Measurements from ENCODE around the gene PCCB.
"Not testable (repeated sequence)": the region's sequence is repeated elsewhere in the genome, so short reads cannot be mapped to it uniquely, and the experiment has no call there.

The PCCB gene

DNA sequence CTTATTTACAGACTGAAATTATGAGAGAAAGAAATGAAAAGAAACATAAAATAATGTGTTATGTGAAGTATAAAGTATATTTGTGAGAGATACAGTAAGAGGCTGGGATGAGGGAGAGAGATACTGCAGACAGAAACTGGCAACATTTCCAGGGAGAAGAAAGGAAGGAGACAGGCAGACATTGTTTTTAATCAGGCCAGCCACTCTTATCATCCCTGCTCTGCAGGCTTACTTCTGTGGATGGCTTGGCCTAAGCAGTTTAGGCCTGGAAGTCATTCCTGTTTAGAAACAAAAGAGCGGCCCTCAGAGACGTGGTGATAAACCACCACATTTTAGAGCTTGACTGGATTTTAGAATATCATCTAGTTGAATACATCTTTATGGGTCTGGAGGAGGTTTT is 12.4 kb downstream of the PCCB start:
- DNase-seq (ENCODE audit: low read depth, low spot score), result no peak

DNA sequence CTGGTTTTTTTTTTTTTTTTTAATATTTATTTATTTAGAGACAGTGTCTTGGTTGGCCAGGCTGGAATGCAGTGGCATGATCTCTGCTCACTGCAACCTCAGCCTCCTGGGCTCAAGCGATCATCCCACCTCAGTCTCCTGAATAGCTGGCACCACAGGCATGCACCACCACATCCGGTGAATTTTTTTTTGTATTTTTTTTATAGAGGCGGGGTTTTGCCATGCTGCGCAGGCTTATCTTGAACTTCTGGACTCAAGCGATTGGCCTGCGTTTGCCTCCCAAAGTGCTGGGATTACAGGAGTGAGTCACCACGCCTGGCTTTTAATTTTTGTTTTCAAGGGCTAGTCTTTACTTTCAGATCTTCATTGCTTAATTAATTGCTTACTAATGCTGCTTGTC is 13.1 kb downstream of the PCCB start:
- no peak for DNase-seq (ENCODE audit: low read depth, low spot score)

DNA sequence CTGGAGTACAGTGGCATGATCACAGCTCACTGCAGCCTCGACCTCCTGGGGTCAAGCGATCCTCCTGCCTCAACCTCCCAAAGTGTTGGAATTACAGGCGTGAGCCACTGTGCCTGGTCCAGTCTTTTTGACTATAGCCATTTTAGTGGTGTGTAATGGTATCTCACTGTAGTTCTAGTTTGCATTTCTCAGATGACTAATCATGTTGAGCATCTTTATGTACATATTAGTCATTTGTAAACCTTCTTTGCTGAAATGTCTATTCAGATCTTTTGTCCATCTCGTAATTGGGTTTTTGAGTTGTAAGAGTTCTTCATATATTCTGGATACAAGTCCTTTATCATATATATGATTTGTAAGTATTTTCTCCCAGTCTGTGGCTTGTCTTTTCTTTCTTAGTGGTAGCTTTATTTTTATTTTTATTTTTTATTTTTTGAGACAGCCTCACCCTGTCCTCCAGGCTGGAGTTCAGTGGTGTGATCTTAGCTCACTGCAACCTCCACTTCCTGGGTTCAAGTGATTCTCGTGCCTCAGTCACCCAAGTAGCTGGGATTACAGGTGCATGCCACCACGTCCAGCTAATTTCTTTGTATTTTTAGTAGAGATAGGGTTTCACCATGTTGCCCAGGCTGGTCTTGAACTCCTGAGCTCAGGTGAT is 16.5 kb downstream of the PCCB start:
- DNase-seq (ENCODE audit: low read depth, low spot score), result not testable (repeated sequence)

DNA sequence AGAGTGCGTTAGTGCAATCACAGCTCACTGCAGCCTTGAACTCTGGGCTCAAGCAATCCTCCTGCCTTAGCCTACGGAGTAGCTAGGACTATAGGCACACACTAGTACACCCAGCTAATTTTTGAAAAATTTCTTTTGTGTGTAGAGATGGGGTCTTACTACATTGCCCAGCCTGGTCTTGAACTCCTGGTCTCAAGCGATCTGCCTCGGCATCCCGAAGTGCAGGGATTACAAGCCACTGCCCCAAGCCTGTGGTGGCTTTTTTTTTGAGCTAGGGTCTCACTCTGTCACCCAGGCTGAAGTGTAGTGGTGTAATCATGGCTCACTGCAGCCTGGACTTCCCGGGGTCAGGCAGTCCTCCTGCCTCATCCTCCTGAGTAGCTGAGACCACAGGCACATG is 17.1 kb downstream of the PCCB start:
- no peak for DNase-seq (ENCODE audit: low read depth, low spot score)

DNA sequence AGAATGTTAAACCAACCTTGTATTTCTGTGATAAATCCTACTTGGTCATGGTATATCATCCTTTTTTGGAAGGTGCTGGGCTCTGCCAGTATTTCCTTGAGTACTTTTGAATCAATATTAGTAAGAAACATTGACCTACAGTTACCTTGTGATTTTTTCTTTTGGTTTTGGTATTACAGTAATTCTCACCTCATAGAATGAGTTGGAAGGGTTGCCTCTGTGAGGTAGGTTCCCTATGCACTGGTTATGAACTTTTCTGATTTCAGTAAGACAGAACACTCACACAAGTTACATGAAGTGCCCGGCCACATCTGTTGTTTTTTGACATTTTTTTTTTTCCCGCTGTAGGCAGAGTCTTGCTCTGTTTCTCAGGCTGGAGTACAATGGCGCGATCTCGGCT is 20.0 kb downstream of the PCCB start:
- no peak for DNase-seq (ENCODE audit: low read depth, low spot score)

DNA sequence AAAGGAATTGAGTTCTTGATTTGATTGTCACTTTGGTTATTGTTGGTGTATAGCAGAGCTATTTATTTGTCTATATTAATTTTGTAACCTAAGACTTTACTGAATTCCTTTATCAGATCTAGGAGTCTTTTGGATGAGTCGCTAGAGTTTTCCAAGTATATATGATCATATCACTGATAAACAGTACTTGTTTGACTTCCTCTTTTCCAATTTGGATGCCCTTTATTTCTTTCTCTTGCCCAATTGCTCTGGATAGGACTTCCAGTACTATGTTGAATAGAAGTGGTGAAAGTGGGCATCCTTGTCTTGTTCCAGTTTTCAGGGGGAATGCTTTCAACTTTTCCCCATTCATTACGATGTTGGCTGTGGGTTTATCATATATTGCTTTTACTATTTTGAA is 21.5 kb downstream of the PCCB start:
- DNase-seq (ENCODE audit: low read depth, low spot score), result not testable (repeated sequence)

DNA sequence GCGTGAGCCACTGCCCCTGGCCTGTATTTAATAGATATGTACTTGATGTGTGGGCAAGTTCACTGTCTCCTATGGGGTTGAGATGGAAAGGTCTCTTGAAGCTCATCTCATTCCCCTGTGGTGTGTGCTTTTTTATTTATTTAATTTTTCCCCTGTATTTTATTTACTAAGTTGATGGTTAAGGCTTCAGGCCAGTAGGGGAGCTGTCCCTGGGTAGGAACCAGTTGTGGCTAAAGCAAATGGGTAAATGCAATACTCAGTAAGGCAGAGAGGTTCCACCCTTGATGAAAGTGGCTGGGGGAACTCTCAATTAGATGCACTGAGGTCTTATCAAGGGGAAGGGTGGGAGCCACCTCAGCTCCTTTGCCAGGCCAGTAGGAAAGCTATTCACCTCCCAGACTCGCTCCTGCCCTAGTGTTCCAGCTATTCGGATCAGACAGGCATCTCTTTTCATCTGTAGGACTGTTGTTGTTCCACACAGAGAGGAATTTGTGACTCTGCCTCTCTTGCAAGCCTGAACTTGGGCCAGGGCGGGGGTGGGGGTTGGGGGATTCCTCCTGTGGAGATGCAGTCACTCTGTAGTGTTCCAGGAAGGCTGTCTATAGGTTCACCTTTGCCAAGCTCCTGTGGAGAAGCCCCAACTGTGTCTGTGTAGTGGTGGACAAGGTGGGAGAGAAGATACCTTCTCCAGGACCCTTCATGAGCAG is 26.1 kb downstream of the PCCB start:
- no peak for DNase-seq (ENCODE audit: low read depth, low spot score)

DNA sequence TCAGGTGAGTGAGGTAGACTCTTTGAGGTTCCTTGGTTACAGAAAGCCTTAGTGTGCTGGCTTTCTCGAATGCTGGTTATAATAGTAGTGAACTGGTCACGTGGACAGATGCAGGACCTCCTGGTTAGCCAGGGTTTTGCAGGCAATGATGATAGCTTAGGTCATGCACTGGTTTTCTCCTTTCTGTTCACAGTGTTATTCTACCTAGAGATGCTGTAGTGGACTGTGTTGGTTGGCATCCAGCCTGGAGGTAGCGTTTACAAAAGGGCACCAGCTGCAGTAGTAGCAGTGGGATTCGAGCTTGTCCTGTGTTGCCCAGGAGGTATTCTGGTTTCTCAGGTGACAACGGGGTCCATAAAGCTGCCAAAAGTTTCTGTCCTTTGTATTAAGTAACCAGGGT is 27.0 kb downstream of the PCCB start:
- DNase-seq (ENCODE audit: low read depth, low spot score), result no peak

DNA sequence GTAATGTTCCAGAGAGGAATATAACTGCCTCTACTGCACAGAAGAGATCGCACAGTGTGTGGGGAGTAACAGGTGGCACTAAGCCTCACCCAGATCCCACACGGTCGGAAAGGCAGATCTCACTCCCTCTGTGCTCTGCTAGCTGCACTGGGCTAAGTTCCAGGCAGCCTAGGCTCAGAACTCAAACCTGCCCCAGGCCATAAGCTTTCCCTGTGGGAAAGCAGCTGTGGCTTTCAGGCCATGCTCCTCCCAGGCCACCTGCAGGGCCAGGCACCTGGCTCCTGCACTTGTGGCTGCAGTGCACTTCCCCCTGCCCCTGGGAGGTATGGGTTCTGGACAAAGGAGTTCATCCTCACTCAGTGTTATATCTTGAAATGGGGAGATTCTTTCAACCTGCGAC is 27.5 kb downstream of the PCCB start:
- no peak for DNase-seq (ENCODE audit: low read depth, low spot score)

DNA sequence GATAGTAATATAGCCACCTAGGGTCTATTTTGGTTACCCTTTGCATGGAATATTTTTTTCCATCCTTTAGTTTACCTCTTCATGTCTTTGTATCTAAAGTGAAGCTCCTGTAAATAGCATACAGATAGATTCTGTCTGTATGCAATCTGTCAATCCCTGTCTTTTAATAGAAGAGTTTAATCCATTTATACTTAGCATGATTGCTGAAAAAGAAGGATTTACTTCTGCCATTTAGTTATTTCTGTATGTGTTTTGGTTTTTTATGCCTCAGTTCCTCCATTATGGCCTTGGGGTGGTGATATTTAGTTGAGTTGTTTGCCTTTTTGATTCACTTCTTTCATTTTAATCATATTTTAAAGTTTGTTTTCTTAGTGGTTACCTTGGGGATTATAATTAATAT is 29.0 kb downstream of the PCCB start:
- no peak for DNase-seq (ENCODE audit: low read depth, low spot score)

DNA sequence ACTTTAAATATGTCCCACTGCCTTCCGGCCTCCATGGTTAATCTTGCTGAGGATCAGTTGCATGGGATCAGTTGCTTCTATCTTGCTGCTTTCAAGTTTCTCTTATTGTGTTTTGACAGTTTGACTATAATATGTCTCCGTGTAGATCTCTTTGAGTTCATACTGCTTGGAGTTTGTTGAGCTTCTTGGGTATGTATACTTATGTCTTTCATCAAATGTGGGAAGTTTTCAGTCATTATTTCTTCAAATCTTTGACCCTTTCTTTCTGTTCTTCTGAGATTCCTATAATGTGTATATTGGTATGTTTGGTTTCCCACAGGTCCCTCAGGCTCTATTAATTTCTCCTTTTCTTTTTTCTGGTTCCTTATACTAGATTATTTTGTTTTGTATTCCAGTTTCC is 30.8 kb downstream of the PCCB start:
- no peak for DNase-seq (ENCODE audit: low read depth, low spot score)

DNA sequence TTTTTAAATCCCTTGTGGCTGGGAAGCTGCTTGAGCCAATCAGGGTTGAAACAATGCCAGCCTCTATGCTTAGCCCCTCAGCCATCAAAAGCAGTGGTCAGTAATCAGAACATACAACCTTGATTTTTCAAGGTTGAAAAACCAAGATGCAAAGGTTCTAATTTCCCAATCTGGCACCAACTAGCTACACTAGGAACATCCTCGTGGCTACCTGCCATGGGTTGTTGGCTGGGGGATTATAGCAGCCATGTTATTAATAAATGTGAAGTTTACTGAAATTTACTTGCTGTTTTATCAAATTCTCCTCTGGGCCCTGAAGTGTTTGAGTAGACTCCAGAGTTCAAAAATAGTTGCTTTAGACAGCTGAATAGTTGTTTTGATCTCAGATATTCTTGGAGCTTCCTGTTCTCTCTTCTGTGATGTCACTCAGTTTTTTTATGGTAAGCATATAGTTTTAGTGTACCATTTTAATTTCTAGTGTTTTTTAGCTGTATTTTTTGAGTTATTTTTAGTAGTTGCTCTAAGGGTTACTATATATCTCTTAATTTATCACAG is 31.9 kb downstream of the PCCB start:
- no peak for DNase-seq (ENCODE audit: low read depth, low spot score)

DNA sequence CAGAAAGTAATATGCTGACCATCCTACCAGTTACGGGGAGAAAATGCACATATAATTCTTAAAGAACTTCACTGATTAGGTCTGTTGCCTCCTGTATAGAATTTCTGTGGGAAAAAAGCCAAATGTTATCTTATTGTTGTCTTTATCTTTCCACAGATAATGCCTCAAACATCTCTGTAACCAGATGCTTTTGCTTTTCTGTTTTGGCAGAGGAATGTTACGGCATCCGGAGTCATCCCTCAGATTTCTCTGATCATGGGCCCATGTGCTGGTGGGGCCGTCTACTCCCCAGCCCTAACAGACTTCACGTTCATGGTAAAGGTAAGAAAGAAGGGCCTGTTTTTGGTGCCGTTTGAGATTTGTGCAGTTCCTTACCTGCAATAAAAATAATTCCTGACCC is 33.5 kb downstream of the PCCB start:
- DNase-seq (ENCODE audit: low read depth, low spot score), result no peak

DNA sequence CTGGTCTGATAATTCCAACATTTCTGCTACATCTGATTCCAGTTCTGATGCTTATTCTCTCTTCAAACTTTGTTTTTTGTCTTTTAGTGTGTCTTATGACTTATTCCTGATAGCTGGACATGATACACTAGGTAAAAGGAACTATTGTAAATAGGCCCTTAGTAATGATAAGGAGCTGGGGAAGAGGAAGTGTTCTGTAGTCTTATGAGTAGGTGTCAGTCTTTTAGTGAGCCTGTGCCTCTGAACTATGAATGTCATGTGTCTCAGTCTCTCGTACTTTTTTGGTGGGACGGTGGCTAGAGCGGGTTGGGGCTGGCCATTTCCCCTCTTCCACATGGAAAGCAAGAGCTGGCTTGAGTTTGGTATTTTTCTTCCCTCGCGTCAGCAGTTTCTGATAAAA is 41.2 kb downstream of the PCCB start:
- DNase-seq (ENCODE audit: low read depth, low spot score), result no peak

DNA sequence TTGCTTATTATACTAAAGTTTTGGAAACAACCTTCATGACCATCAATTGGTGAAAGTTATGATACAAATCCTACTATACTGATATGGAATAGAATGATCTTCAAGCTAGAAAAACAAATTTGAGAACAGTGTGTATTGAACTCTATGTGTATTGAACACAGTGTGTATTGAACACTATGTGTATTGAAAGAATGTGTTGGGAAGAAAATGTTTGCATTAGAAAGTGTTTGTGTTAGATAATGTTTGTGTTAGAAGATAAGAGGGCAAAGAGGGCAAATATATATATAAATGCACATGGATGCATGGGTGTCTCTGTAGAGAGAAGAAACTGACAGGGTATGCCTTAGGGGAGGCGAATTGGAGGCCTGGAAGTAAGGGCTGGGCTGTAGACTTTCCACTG is 42.4 kb downstream of the PCCB start:
- no peak for DNase-seq (ENCODE audit: low read depth, low spot score)

DNA sequence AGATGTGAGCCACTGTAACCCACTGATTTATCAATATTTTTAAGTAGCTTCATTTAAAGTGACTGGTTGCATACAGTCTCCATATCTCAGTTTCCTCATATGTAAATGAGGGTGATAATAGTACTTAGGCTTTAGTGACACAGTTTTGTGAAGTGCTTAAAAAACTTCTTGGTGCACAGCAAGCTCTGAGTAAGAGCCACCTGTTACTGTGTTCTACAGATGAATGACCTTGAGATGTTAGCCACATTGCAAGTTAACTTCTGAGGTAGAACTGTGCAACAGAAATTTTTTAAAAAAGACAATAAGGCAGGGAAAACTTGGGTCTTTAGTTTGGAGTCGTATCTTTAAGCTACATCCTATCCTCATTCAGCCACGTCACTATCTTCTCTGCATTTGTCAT is 43.1 kb downstream of the PCCB start:
- DNase-seq (ENCODE audit: low read depth, low spot score), result no peak

DNA sequence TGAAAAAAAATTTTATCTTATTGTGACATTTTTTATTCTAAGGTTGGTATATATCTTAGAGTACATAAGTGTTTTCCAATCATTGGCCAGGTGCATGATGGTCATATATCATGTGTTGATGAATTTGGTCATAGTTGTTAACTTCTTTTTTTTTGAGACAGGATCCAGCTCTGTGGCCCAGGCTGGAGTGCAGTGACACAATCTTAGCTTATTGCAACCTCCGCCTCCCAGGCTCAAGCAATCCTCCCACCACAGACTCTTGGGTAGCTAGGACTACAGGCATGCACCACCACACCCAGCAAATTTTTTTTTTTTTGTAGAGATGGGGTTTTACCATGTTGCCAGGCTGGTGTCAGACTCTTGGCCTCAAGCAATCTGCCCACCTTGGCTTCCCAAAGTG is 44.0 kb downstream of the PCCB start:
- no peak for DNase-seq (ENCODE audit: low read depth, low spot score)

DNA sequence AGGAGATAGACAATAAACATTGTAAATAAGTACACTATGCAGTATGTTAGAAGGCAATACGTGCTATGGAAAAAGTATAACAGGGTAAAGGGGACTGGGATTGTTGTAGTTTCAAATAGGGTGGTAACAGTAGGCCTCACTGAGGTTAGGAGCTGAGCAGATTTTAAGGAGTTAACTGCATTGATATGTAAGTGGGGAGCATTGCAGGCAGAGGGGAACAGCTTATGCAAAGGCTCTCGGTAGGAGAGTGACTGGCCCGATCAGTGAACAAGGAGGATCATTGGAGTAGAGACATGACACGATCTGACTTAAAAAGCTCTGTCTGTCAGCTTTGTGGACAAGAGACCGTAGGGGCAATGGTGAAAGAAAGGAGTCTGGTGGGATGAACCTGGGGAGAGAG is 46.8 kb downstream of the PCCB start:
- no peak for DNase-seq (ENCODE audit: low read depth, low spot score)

DNA sequence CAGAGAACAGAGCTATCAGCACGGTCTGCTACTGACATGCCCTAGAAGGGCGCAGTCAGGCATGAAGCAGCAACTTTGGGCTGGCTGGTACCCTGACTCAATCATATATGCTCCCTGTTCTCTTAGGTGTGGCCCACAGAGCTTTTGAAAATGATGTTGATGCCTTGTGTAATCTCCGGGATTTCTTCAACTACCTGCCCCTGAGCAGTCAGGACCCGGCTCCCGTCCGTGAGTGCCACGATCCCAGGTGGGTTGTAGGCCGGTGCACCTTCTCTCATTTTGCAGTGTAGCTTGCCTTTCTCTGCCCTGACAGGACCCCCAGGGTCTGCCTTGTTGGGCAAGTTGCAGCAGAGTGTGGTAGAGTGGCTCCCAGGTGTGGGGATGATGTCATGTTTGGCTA is 47.7 kb downstream of the PCCB start:
- DNase-seq (ENCODE audit: low read depth, low spot score), result no peak

DNA sequence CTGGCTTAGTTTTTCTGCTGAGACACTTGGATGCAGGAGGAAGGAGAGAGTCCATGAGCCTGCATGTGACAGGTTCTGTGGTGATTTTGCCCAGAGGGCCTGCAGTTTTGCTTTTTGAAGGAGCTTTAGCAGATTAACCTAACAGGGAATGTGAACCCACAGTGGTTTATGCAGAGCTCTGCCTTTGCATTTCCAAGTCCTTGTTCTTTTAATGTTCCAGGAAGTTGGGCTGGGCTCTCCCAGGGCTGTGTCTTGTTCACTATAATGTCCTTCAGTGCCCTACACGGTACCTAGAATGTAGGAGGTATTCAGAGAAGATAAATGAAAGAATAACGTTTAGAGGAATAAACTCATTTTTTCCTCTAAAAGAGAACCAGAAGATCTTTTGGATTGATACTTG is 50.3 kb downstream of the PCCB start:
- no peak for DNase-seq (ENCODE audit: low read depth, low spot score)

DNA sequence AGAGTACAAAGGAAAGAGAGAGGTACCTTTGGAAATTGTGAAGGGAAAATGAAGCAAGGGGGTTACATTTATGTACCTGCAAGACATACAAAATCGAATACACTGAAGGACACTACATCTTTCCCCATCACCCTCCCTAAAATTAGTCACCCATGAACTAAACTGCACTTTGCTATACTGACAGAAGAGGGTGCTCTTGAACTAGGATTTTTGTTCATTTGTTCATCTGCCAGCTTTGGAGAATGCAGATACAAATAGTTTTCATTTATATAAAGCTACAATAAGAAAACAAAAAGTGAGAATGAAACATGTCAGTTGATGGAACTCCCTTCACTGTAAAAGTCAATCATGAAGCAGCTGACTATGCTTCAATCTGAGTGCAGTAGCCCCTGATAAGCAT is 55.7 kb downstream of the PCCB start:
- peak; percentile 15 for DNase-seq (ENCODE audit: low read depth, low spot score)

DNA sequence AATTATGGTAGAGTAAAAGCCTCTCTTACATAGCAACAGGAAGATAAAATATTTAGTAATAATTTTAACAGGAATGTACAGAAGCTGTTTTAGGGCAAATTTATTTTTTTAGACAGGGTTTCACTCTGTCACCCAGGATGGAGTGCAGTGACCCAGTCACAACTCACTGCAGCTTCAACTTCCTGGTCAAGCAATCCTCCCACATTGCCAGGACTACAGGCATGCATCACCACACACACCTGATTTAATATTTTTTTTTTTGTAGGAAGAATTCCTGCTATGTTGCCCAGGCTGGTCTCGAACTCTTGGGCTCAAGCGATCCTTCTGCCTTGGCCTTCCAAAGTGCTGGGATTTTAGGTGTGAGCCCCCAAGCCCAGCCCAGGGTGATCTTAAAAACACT is 61.1 kb downstream of the PCCB start:
- DNase-seq (ENCODE audit: low read depth, low spot score), result no peak

DNA sequence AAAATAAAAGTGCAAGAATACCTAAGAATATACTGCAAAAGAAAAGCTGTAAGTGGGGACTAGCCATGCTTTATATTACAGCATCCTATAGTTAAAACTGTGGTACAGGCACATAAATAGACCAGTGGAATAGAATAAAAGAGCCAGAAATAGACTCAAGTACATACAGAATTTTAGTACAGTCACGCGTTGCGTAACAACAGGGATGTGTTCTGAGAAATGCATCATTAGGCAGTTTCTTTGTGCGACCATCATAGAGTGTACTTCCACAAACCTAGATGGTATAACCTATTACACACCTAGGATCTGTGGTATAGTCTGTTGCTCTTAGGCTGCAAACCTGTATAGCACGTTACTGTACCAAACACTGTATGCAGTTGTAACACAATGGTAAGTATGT is 61.8 kb downstream of the PCCB start:
- no peak for DNase-seq (ENCODE audit: low read depth, low spot score)

DNA sequence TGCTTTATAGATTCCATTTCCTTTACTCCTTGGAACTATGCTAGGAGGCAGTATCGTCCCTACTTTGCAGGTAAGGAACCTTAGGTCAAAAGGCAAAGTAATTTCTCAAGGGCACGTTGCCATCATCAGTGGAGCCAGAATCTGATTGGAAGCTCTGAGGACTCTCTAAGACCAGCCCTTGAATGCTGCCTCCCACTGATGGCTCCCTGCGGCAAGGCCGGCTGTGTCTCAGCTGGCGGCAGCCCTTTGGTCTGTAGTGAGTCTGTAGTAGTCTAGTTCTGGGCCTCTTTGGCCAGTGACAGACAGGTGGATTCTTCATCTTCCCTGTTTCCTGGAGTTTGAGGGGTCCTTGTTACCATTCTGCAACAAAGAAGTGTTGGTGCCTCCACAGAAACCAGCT is 76.2 kb downstream of the PCCB start:
- DNase-seq (ENCODE audit: low read depth, low spot score), result no peak
